MCF 10A (cell line): ENCODE data around the gene VPS39. TPM values are rescaled to one million over a fixed set of nuclear protein-coding genes. Genes with fewer than 3 reads are reported as not detected.
A peak's percentile ranks its signal among the peaks of the same experiment; 100 is the strongest.

Experiments
- BruUV-seq: library from RNA; stranded (reverse); fragments of 400-500 nt; replicated peaks from 2 replicates; lab custom pipeline; 2021; lab: Mats Ljungman, UMichigan
- CTCF ChIA-PET: fragments of 300-600 bp; sonication (Branson Sonifier 250); formaldehyde crosslinking; extraction: SDS; loops from one replicate; lab custom pipeline; 2021; ENCODE audit warnings: antibody characterized with exemption, inconsistent platforms; lab: Yijun Ruan, JAX
- POLR2A ChIA-PET: fragments of 300-600, 350-650 bp; sonication (Branson Sonifier 250); formaldehyde crosslinking; extraction: SDS; loops from one replicate; lab custom pipeline; 2020; ENCODE audit warnings: antibody characterized with exemption, inconsistent platforms; lab: Yijun Ruan, JAX
- DNase-seq: peaks from one replicate; pipeline ENCODE4 v3.0.0-alpha.2; 2018; ENCODE audit not compliant: unreplicated experiment
- H3K27ac Mint-ChIP-seq: one replicate; pipeline ENCODE4 v1.8.0; 2022; ENCODE audit warnings: mild to moderate bottlenecking, low read depth, mixed read lengths; ENCODE audit not compliant: unreplicated experiment
- H3K27me3 Mint-ChIP-seq: one replicate; pipeline ENCODE4 v1.8.0; 2022; ENCODE audit warnings: mixed read lengths; ENCODE audit not compliant: insufficient read depth, unreplicated experiment
- H3K36me3 Mint-ChIP-seq: one replicate; pipeline ENCODE4 v1.8.0; 2022; ENCODE audit warnings: mild to moderate bottlenecking, moderate library complexity, mixed read lengths; ENCODE audit not compliant: insufficient read depth, unreplicated experiment
- H3K4me1 Mint-ChIP-seq: one replicate; pipeline ENCODE4 v1.8.0; 2022; ENCODE audit warnings: mixed read lengths; ENCODE audit not compliant: insufficient read depth, unreplicated experiment
- H3K4me3 Mint-ChIP-seq: one replicate; pipeline ENCODE4 v1.8.0; 2022; ENCODE audit warnings: mild to moderate bottlenecking, moderate library complexity, mixed read lengths; ENCODE audit not compliant: unreplicated experiment
- H3K9me3 Mint-ChIP-seq: one replicate; pipeline ENCODE4 v1.8.0; 2022; ENCODE audit warnings: mixed read lengths; ENCODE audit not compliant: unreplicated experiment
- intact Hi-C: fragments of 100-400 bp; cut with micrococcal nuclease; formaldehyde crosslinking; loops from 2 replicates; pipeline ENCODE4 v1.14.1; 2022
- total RNA-seq: library from RNA; stranded (reverse); gene quantifications from 2 replicates; pipeline ENCODE4 v1.2.3, GENCODE V29; 2022
- TF ChIP-seq, protein P1 (sequence below): fragments of 200-600 bp; IDR thresholded peaks from one replicate; pipeline ENCODE4 v1.8.0; 2022; ENCODE audit warnings: antibody characterized with exemption, mild to moderate bottlenecking; ENCODE audit not compliant: unreplicated experiment

The VPS39 gene
- total RNA-seq, 1 experiment from 2014 or later: 47.1 TPM

DNA sequence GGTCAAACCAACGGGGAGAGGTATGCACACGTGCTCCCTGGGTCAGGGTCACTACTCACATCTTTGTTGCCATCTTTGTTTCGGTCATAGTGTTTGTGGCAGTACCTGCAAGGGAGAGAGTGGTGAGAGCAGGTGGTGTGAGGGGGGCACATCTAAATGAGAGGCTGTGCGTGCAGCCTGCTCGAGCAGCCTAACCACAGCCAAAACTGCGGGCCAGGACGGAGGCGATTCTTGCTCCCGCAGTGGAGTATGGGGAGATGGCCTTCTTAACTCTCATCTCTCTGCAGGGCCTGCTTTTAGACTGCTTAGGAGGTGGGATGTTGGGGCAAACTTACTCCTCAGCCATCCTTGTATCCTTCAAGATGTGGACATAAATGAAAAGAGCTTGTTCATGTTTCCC lies 44.8 kb downstream of the VPS39 start:
- TF ChIP-seq, protein P1, sequence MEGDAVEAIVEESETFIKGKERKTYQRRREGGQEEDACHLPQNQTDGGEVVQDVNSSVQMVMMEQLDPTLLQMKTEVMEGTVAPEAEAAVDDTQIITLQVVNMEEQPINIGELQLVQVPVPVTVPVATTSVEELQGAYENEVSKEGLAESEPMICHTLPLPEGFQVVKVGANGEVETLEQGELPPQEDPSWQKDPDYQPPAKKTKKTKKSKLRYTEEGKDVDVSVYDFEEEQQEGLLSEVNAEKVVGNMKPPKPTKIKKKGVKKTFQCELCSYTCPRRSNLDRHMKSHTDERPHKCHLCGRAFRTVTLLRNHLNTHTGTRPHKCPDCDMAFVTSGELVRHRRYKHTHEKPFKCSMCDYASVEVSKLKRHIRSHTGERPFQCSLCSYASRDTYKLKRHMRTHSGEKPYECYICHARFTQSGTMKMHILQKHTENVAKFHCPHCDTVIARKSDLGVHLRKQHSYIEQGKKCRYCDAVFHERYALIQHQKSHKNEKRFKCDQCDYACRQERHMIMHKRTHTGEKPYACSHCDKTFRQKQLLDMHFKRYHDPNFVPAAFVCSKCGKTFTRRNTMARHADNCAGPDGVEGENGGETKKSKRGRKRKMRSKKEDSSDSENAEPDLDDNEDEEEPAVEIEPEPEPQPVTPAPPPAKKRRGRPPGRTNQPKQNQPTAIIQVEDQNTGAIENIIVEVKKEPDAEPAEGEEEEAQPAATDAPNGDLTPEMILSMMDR: no peak
- no peak for DNase-seq
- no peak overlapping the region for H3K4me3 Mint-ChIP-seq
- H3K9me3 Mint-ChIP-seq: no peaks in the 10 kb centered on the region
- H3K36me3 Mint-ChIP-seq: peaks cover 82% of the 10 kb centered on the region
- H3K27me3 Mint-ChIP-seq: no peaks in the 10 kb centered on the region
- BruUV-seq: no TSS peak
- ChIA-PET CTCF (no interaction called here), POLR2A (interaction anchor here (0.5 to 1.2 kb wide), 3 partner anchors 45 to 212 kb away, joined by 3 to 4 read pairs (median 3); partner anchors contain the start of genes TMEM87A and VPS39)
- no peak overlapping the region for H3K27ac Mint-ChIP-seq
- intact Hi-C loops: no loop called here
- peaks cover 6% of the 10 kb centered on the region for H3K4me1 Mint-ChIP-seq

GRCh38 chr15:42160136-42160535 lies 48.0 kb downstream of the VPS39 start:
- no peak overlapping the region for H3K27ac Mint-ChIP-seq
- ChIA-PET CTCF (interaction anchor here (0.7 to 1.9 kb wide), 4 partner anchors 23 to 109 kb away, joined by 3 to 5 read pairs (median 4); no protein-coding TSS in a partner anchor), POLR2A (interaction anchor here (0.5 kb wide), 1 partner anchor 140 kb away, joined by 3 read pairs; no protein-coding TSS in a partner anchor)
- no peak for DNase-seq
- peaks cover 60% of the 10 kb centered on the region for H3K36me3 Mint-ChIP-seq
- BruUV-seq: TSS peak; percentile 11
- no peak overlapping the region for H3K4me3 Mint-ChIP-seq
- peaks cover 12% of the 10 kb centered on the region for H3K4me1 Mint-ChIP-seq
- intact Hi-C loops: no loop called here
- no peaks in the 10 kb centered on the region for H3K9me3 Mint-ChIP-seq
- TF ChIP-seq, protein P1: no peak
- no peaks in the 10 kb centered on the region for H3K27me3 Mint-ChIP-seq

- H3K27ac Mint-ChIP-seq: no peak overlapping the region
- intact Hi-C loops: no loop called here
- no peaks in the 10 kb centered on the region for H3K27me3 Mint-ChIP-seq
- peaks cover 54% of the 10 kb centered on the region for H3K36me3 Mint-ChIP-seq
- no peak overlapping the region for H3K4me3 Mint-ChIP-seq
- TF ChIP-seq, protein P1: no peak
- ChIA-PET CTCF (interaction anchor here (0.6 to 1.4 kb wide), 4 partner anchors 22 to 109 kb away, joined by 3 to 4 read pairs (median 3); no protein-coding TSS in a partner anchor), POLR2A (interaction anchor here (0.5 to 0.9 kb wide), 2 partner anchors 12 to 141 kb away, joined by 3 read pairs; no protein-coding TSS in a partner anchor)
- peaks cover 17% of the 10 kb centered on the region for H3K4me1 Mint-ChIP-seq
- no peaks in the 10 kb centered on the region for H3K9me3 Mint-ChIP-seq
- no TSS peak for BruUV-seq
- DNase-seq: no peak
Measured at GRCh38 chr15:42159381-42160015, 48.6 kb downstream of the VPS39 start.

DNA sequence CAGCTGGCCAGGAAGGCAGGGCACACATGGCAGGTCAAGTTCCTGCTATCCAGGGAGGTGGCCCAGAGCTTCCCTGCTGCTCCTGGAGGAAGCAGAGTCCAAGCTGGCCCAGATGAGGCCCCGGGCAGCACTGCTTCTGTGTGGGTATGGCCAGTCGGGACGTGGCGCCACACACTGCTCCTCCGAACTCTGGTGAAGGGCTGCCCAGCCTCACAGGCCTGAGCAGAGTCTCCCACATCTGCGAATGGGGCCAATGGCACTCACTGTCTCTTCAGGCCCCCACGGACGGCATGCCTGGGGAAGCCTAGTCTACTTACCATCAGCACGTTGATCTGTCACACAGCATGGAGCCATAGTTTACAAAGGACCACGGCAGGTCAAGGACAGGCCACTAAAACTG lies 49.2 kb downstream of the VPS39 start:
- no peak overlapping the region for H3K27ac Mint-ChIP-seq
- TF ChIP-seq, protein P1: no peak
- CTCF ChIA-PET: interaction anchor here (0.6 to 1.3 kb wide), 3 partner anchors 57 to 108 kb away, joined by 3 to 4 read pairs (median 3); no protein-coding TSS in a partner anchor
- POLR2A ChIA-PET: interaction anchor here (0.7 to 0.9 kb wide), 2 partner anchors 11 to 715 kb away, joined by 3 to 4 read pairs; no protein-coding TSS in a partner anchor
- H3K4me3 Mint-ChIP-seq: no peak overlapping the region
- no peak for DNase-seq
- H3K9me3 Mint-ChIP-seq: no peaks in the 10 kb centered on the region
- H3K27me3 Mint-ChIP-seq: no peaks in the 10 kb centered on the region
- no TSS peak for BruUV-seq
- intact Hi-C loops: no loop called here
- H3K4me1 Mint-ChIP-seq: peaks cover 17% of the 10 kb centered on the region
- peaks cover 48% of the 10 kb centered on the region for H3K36me3 Mint-ChIP-seq
